Stimulated activated CD8-positive, alpha-beta memory T cell treated with anti-CD3 and anti-CD28 coated beads, Interleukin-7, amount 100 ng/mL, for 1 hour (primary cell): ENCODE results near the gene UBE2N.

Experiments
- DNase-seq, 2 donors: peaks; one replicate each; pipeline ENCODE4 v3.0.0-alpha.2; 2020; ENCODE audit warnings: low read depth in 2 of 2

UBE2N gene

GRCh38 chr12:93380480-93381121 is 61.1 kb downstream of the UBE2N start:
- DNase-seq, result no peak

- no peak for DNase-seq
These were observed 61.8 kb downstream of the UBE2N start for GRCh38 chr12:93379981-93380361.

DNA sequence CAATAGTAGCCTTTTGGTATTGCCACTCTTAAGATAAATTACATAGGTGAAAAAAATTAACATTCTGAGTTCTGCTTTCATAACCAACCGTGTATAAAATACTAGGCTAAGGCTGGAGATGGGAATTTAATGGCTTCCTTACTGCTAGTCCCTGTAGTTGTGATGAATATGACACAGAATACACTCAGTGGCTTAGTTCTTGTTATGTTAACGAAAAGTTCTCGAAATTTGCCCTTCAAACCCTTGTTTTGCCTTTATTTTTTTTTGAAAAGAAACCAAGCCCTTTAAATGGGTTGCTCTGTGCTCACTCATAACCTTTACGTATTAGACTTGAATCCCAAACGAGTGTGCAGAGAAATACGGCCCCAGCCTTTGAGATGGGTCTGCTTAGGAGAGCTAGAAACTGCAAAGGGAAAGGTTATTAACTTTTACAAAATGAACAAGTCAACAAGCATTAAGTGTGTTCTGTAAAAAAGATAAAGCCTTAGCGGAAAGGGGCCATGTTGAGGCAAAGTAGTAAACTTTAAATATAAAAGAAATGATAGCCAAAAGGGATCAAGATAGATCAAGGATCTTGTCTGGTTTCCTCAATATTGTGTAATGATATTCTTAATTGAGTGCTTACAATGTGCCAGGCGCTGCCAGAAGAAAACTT is 62.3 kb downstream of the UBE2N start:
- DNase-seq, result no peak

- DNase-seq, result no peak
These were observed 62.8 kb downstream of the UBE2N start for GRCh38 chr12:93378998-93379325.

DNA sequence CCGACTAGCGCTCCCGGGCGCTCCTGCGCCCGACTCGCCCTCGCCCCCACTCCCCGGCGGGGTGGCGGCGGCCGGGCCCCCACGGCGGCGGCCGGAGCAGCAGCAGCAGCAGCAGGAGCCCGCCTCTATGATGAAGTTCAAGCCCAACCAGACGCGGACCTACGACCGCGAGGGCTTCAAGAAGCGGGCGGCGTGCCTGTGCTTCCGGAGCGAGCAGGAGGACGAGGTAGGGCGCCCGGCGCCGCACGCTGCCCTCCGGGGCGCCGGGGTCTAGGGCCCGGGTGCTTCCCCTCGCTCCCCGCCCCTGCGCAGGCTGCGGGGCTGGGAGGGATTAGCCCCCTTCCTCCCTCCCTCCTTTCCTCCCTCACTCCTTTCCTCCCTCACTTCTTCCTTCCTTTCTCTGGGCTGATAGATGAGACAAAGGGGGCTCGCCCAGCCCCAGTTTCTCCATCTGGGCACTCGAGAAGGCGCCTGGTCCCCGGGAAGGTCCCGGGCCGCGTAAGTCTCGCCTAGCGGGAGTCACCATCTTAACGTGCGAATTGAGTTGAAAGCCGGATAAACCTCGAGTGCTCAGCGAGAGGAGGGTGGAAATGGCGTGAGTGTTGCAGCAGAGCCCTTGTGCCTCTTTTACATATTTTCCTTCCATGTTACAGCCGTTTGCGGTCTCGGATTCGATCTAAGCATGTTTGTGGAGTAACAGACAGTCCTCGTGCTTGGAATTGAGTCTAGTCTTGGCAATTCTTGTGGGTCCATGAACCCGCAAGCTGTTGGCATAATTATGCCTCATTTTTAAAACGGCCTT is 63.4 kb downstream of the UBE2N start:
- peak; percentile 22 to 24 for DNase-seq

DNA sequence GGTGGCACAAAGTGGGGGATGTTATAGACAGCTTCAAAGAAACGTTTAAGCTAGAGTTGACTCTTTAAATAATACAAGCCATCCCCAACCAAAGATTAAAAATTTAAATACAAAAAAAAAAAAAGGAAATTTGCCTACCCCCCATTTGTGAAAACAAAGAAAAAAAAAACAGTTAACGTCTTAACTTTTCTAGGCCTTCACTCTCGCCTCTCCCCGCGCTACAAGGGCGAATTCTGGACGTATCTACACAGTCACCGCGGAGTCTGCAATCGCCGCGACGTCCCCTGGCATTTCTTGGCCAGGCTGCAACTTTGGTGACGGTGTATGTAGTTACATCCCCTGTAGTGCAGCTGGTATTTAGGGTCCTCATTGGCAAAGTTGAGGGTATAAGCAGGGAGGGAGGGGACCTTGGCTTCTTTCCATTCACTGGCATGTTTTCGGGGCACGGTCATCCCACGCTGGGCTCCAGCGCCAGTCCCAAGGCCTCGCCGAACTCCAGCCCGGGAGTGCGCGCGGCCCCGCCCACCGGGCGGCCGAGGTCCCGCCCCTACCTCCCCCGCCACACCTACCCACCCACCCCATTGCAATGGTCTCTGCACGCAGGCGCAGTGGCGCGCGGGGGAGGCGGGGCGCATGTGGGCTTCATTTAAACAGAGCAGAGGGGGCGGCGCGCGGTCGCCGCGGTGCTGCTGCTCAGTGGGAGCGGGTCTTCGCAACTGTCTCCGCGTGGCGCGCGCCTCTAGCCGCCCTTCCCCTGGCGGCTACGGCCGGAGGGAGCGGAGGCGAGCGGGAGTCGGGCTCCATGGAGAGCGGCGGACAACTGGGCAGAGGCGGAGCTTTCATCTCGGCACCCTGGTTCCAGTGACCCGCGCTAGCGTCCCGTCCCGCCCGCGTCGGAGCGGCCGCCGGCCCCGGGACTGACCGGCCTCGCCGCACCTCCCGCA is 64.2 kb downstream of the UBE2N start, which contains the start of gene NUDT4:
Gene NUDT4 (plus strand): TSS at position 674 of the 944 bp plus-strand sequence. CDS start 398 bp downstream, outside the sequence.
- DNase-seq, result peak; percentile 94 to 95

DNA sequence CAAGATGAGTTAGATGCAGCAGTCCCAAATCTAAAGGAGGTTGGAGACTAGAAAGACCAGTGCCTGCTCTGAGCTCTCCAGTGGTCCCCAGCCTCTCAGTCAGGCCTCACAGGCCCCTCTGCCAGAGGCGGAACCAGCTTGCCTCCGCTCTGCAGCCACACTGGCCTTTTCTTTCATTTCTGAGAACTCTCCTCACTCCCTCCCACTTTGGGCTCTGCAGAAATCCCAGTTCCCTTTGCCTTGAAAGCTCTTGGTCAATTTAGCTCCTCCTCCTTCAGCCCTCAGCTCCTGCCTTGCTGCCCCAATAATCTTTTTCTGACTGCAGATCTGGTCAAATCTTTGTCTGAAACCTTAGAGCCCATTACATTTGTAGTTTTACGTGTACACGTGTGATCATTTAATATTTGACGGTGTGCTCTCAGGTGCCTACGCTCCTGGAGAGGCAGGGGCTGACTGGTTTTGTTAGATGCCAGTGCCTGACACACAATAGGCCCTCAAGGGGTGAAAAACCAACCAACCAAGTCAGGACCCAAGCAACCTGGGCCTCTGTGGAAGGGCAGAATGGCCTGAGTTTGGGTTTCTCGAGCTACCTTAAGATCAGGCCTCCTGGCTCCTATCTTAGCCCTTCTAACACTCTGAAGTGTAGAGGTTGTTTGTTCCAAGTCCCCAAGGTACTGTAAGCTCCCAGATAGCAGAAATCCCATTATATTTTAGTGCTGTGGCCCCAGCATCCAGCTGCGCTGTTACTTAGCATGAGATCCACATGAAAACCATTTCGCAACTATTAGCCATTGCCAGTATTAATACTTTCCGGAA is 65.1 kb downstream of the UBE2N start:
- no peak for DNase-seq

- DNase-seq, result no peak
These were observed 65.8 kb downstream of the UBE2N start for GRCh38 chr12:93375906-93376305.

DNA sequence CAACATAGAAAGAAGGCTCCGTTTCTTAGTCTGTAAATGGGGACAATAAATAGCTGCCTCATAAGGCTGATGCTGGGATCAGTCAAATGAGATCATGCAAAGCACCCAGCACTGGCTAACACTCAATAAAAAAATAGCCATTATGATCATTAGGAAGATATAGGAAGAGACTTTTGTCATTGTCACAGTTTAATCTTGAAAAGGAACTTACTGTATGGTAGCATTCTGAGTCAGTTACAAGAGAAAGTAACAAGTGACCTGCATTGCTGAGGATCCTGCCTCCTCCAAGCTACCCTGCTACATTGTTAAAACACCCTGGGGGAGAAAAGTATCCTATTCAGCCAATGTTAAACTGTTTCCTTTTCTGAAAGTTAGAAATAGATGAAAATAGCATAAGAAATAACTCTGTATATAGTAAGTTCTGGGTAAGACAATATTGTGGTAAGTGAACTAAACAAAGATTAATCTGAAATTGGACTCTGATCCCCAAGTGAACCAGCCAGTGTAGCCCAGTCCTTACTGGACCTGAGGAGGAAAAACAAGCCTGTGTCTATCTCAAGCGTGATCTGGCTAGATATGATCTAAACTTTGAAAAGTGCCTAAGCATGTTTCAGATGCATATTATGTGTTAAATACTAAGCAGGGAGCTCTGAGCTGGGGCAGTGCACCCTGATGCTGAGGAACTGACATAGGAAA is 67.6 kb downstream of the UBE2N start:
- no peak for DNase-seq

DNA sequence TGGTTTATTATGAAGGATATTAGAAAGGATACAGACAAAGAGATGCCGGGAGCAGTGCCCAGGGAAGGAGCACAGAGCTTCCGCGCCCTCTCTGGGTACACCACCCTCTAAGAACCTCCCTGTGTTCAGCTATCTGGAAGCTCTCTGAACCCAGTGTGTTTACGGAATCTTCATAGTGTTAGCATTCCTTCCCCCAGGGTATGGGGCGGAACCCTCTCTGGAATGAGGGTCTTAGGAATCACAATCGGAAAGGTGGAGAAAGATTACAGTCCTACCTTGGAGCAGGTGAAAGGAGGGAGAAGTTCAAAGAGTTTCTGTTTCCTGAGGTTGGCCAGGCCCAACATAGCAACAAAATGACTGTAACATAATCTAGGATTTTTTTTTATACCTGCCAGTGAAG is 70.8 kb downstream of the UBE2N start:
- DNase-seq, result no peak

DNA sequence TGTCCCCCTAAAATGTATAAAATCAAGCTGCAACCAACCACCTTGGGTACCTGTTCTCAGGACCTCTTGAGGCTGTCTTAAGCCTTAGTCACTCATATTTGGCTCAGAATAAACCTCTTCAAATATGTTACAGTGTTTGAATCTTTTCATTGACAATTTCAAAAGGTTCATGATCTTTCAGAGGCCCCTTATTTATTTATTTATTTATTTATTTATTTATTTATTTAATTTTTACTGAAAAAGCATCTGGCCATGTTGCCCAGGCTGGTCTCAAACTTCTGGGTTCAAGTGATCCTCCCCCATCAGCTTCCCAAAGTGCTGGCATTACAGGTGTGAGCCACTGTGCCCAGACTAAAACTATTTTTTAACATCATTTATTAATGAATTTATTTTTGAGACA is 72.2 kb downstream of the UBE2N start:
- DNase-seq, result no peak

DNA sequence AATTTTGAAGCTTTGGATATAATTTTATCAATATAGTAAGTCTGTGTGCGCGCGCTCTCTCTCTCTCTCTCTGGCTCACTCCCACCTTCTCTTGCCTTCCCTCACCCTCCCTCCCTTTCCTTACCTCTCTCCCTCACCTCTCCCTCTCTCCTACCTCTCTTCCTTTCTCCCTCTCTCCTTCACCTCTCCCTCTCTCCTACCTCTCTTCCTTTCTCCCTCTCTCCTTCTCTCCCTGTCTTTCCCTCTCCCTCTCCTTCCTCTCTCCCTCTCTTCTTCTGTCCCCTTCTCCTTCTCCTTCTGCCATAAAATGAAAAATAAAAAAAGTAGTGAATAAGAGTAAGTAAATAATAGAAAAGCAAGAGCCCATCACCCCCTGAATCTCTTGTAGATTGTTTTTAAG is 73.0 kb downstream of the UBE2N start:
- DNase-seq, result no peak

- DNase-seq, result no peak
These were observed 75.3 kb downstream of the UBE2N start for GRCh38 chr12:93366422-93366821.

GRCh38 chr12:93365616-93366405 is 75.9 kb downstream of the UBE2N start:
- no peak for DNase-seq

- DNase-seq, result no peak
These were observed 77.9 kb downstream of the UBE2N start for GRCh38 chr12:93363841-93364297.

DNA sequence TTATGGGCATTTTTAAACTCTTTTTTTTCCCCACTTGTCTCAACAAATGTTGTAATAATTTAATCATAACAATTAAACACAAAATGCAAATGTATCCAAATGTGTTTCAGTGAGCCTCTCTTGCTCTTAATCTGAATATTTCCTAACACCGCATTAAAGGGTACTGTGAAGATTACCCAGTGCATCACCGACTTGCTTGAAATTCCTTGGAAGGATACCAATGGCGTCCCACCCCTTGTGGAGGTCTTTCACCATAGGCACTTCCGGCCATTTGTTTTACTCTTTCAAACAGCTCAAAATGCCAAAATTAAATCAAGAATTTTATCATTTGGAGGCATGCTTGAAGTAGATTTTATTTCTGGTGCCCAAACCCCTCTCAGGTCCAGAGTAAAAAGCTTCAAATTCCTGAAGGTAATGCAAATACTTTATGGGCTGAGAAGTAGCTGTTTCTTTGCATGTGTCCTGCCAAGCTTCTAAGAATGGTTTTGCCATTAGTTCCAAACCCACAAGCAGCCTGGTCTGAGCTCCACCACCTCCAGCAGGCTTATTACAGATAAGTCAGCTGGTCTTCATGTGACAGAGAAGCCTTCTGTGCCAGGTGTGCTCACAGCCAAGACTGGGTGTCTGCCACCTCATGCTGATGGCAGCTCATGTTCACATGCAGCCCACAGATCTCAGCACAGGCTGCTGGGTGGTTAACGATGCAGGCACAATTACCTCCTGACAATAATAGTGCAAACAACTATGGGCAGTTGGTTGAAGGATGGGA is 80.4 kb downstream of the UBE2N start:
- DNase-seq, result no peak

DNA sequence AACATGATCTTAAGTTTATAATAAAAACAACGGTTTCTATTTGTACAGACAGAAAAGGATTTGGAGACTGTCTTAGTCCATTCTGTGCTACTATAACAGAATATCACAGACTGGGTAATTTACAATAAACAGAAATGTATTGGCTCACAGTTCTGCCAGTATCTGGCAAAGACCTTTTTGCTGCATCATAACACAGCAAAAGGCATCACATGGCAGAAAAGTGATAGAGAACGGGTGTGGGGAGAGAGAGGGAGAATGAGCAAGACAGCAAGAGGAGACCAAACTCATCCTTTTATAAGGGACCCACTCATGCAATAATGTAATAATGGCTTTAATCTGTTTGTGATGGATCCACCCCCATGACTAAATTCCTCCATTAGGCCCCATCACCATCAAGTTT is 81.1 kb downstream of the UBE2N start:
- DNase-seq, result no peak

DNA sequence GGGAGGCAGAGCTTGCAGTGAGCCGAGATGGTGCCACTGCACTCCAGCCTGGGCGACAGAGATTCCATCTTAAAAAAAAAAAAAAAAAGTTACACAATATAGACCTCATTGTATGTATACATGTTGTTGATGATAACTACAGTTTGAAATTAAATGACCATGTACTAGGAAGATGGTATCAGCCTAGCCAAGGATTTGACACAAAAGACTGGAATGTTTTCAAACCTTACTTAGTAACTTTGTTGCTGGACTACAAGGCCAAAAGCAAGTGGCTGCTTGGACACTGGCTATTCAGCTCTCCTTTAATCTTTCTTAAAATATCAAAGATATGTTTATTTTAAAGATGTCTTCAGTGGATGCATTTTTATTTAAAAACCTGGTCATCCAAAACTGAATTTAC is 82.9 kb downstream of the UBE2N start:
- DNase-seq, result no peak

DNA sequence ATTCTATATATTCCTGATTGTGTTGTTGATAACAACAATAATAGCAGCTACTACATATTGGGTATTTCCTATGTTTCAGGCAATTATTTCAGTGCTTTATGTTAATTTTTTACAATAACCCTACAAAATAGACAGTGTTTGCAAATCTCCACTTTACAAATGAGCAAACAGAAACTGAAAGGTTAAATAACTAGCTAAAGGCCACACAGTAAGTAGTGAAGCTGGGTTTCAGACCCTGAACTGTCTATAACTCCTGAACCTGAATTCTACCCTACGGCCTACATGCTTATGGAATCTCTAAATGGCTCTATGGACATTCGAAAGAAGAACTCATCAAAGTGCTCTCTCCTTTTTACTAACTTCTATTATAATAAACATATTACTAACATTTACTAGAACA is 83.7 kb downstream of the UBE2N start:
- no peak for DNase-seq
